Coronary artery (tissue), 2 donors: Measurements from ENCODE around the gene PRKG1.
A peak's percentile ranks its signal among the peaks of the same experiment; 100 is the strongest.

Source experiments
- DNase-seq: peaks from one replicate; pipeline ENCODE4 v3.0.0-alpha.2; 2017; ENCODE audit warnings: low spot score
- H3K27ac ChIP-seq, 2 donors: fragments of 200-600 bp; sonication (generic); one replicate each; pipeline ENCODE4 v1.5.1; 2016 to 2019
- H3K4me3 ChIP-seq: fragments of 200-600 bp; sonication (generic); 2 replicates; pipeline ENCODE4 v1.5.1; 2016; ENCODE audit warnings: mild to moderate bottlenecking, moderate library complexity
- TF ChIP-seq, protein P1 (sequence below): fragments of 200-600 bp; sonication (generic); IDR thresholded peaks from one replicate; pipeline ENCODE4 v1.5.1; 2019; ENCODE audit warnings: antibody characterized with exemption

Gene PRKG1

GRCh38 chr10:51999096-51999495 lies 924.8 kb downstream of the PRKG1 start:
- TF ChIP-seq, protein P1, sequence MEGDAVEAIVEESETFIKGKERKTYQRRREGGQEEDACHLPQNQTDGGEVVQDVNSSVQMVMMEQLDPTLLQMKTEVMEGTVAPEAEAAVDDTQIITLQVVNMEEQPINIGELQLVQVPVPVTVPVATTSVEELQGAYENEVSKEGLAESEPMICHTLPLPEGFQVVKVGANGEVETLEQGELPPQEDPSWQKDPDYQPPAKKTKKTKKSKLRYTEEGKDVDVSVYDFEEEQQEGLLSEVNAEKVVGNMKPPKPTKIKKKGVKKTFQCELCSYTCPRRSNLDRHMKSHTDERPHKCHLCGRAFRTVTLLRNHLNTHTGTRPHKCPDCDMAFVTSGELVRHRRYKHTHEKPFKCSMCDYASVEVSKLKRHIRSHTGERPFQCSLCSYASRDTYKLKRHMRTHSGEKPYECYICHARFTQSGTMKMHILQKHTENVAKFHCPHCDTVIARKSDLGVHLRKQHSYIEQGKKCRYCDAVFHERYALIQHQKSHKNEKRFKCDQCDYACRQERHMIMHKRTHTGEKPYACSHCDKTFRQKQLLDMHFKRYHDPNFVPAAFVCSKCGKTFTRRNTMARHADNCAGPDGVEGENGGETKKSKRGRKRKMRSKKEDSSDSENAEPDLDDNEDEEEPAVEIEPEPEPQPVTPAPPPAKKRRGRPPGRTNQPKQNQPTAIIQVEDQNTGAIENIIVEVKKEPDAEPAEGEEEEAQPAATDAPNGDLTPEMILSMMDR, result no peak
- peak overlapping the region; percentile 8 to 11 for H3K27ac ChIP-seq
- DNase-seq, result no peak
- H3K4me3 ChIP-seq, result no peak overlapping the region

DNA sequence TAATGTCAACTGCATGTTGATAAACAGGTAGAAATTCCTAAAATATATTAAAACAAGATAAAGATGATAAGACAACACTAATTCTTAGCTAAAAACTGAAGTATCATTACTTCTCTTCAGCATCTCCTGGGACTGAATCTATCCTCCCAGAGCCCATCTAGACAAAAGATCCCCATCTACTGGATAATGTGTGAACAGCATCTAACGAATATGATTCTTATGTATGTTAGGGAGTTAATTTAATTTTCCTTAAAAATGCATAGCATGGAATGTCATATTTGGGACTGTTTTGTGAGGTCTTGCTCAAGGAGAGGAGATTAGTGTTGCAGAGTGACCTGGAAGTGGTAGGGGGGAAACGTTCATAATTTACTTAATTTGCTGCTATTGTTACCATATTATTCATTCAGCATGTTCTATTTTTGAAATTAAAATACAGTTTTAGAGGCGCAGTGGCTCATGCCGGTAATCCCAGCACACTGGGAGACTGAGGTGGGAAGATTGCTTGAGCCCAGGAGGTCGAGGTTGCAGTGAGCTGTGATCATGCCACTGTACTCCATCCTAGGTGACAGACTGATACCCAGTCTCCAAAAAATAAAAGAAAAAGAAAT lies 930.2 kb downstream of the PRKG1 start:
- TF ChIP-seq, protein P1, result peak; percentile 4
- DNase-seq, result no peak
- Histone ChIP-seq H3K4me3 (no peak overlapping the region), H3K27ac (no peak overlapping the region)

DNA sequence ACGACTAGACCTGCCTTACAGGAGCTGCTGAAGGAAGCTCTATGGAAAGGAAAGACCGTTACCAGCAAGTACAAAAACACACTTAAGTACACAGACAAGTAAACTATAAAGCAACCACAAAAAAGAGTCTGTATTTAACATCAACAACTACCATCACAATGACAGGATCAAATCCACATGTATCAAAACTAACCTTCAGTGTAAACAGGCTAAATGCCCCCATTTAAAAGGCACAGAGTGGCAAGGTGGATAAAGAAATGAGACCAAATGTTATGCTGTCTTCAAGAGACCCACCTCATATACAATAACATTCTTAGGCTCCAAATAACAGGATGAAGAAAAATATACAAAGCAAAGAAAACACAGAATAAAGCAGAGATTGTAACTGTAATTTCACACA lies 932.8 kb downstream of the PRKG1 start:
- Histone ChIP-seq H3K27ac (no peak overlapping the region), H3K4me3 (no peak overlapping the region)
- DNase-seq, result no peak
- TF ChIP-seq, protein P1, result no peak

- no peak overlapping the region for H3K4me3 ChIP-seq
- TF ChIP-seq, protein P1, result no peak
- no peak for DNase-seq
- peak overlapping the region; percentile 40 to 74 for H3K27ac ChIP-seq
Observed at GRCh38 chr10:52011118-52011517, 936.8 kb downstream of the PRKG1 start.

- Histone ChIP-seq H3K4me3 (no peak overlapping the region), H3K27ac (no peak overlapping the region)
- TF ChIP-seq, protein P1, result no peak
- no peak for DNase-seq
Observed at GRCh38 chr10:52019077-52019555, 944.8 kb downstream of the PRKG1 start.

DNA sequence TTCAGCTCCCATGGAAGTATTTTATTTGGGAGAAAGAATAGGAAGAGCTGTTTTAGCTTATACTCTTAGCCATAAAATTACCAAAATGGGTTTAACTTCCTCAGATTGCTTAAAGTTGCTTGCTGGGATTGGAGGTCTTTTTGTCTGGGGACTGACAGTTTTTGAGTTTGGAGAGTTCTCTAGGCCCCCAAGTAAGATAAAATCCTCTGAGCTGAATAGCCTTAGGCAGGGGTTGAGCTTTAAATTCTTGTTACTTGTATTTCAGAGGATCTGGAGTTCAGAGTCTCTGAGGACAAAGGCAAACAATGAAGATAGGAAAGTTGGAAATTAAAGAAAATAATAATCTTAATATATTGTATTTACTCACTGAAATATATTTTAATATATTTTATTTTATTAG lies 945.4 kb downstream of the PRKG1 start:
- no peak overlapping the region for H3K27ac ChIP-seq
- no peak for DNase-seq
- H3K4me3 ChIP-seq, result no peak overlapping the region
- TF ChIP-seq, protein P1, result no peak

GRCh38 chr10:52020173-52020572 lies 945.9 kb downstream of the PRKG1 start:
- TF ChIP-seq, protein P1, result no peak
- H3K4me3 ChIP-seq, result no peak overlapping the region
- no peak for DNase-seq
- H3K27ac ChIP-seq, result no peak overlapping the region
